MCF 10A (cell line): ENCODE results near the gene FIGLA. TPM values are rescaled to one million over a fixed set of nuclear protein-coding genes. Genes with fewer than 3 reads are reported as not detected.
A peak's percentile ranks its signal among the peaks of the same experiment; 100 is the strongest.

Experiments
- BruUV-seq: library from RNA; stranded (reverse); fragments of 400-500 nt; replicated peaks from 2 replicates; lab custom pipeline; 2021; lab: Mats Ljungman, UMichigan
- CTCF ChIA-PET: fragments of 300-600 bp; sonication (Branson Sonifier 250); formaldehyde crosslinking; extraction: SDS; loops from one replicate; lab custom pipeline; 2021; ENCODE audit warnings: antibody characterized with exemption, inconsistent platforms; lab: Yijun Ruan, JAX
- POLR2A ChIA-PET: fragments of 300-600, 350-650 bp; sonication (Branson Sonifier 250); formaldehyde crosslinking; extraction: SDS; loops from one replicate; lab custom pipeline; 2020; ENCODE audit warnings: antibody characterized with exemption, inconsistent platforms; lab: Yijun Ruan, JAX
- DNase-seq: peaks from one replicate; pipeline ENCODE4 v3.0.0-alpha.2; 2018; ENCODE audit not compliant: unreplicated experiment
- H3K27ac Mint-ChIP-seq: one replicate; pipeline ENCODE4 v1.8.0; 2022; ENCODE audit warnings: mild to moderate bottlenecking, low read depth, mixed read lengths; ENCODE audit not compliant: unreplicated experiment
- H3K27me3 Mint-ChIP-seq: one replicate; pipeline ENCODE4 v1.8.0; 2022; ENCODE audit warnings: mixed read lengths; ENCODE audit not compliant: insufficient read depth, unreplicated experiment
- H3K36me3 Mint-ChIP-seq: one replicate; pipeline ENCODE4 v1.8.0; 2022; ENCODE audit warnings: mild to moderate bottlenecking, moderate library complexity, mixed read lengths; ENCODE audit not compliant: insufficient read depth, unreplicated experiment
- H3K4me1 Mint-ChIP-seq: one replicate; pipeline ENCODE4 v1.8.0; 2022; ENCODE audit warnings: mixed read lengths; ENCODE audit not compliant: insufficient read depth, unreplicated experiment
- H3K4me3 Mint-ChIP-seq: one replicate; pipeline ENCODE4 v1.8.0; 2022; ENCODE audit warnings: mild to moderate bottlenecking, moderate library complexity, mixed read lengths; ENCODE audit not compliant: unreplicated experiment
- H3K9me3 Mint-ChIP-seq: one replicate; pipeline ENCODE4 v1.8.0; 2022; ENCODE audit warnings: mixed read lengths; ENCODE audit not compliant: unreplicated experiment
- CTCF ChIP-seq: fragments of 200-600 bp; IDR thresholded peaks from one replicate; pipeline ENCODE4 v1.8.0; 2022; ENCODE audit warnings: antibody characterized with exemption, mild to moderate bottlenecking; ENCODE audit not compliant: unreplicated experiment
- intact Hi-C: fragments of 100-400 bp; cut with micrococcal nuclease; formaldehyde crosslinking; loops from 2 replicates; pipeline ENCODE4 v1.14.1; 2022
- total RNA-seq: library from RNA; stranded (reverse); gene quantifications from 2 replicates; pipeline ENCODE4 v1.2.3, GENCODE V29; 2022

FIGLA gene
- total RNA-seq, 1 experiment from 2014 or later: not detected

GRCh38 chr2:70779911-70780545 is 10.4 kb downstream of the FIGLA start:
- TF ChIP-seq CTCF: no peak
- no peaks in the 10 kb centered on the region for H3K9me3 Mint-ChIP-seq
- BruUV-seq: no TSS peak
- H3K27me3 Mint-ChIP-seq: no peaks in the 10 kb centered on the region
- H3K4me3 Mint-ChIP-seq: no peak overlapping the region
- H3K36me3 Mint-ChIP-seq: no peaks in the 10 kb centered on the region
- intact Hi-C loops: no loop called here
- peak; percentile 56 for DNase-seq
- no peak overlapping the region for H3K27ac Mint-ChIP-seq
- ChIA-PET POLR2A (no interaction called here), CTCF (interaction anchor here (0.6 to 1.1 kb wide), 4 partner anchors 9 to 161 kb away, joined by 3 to 5 read pairs (median 3); no protein-coding TSS in a partner anchor)
- H3K4me1 Mint-ChIP-seq: peaks cover 8% of the 10 kb centered on the region

- no TSS peak for BruUV-seq
- H3K9me3 Mint-ChIP-seq: no peaks in the 10 kb centered on the region
- CTCF ChIA-PET: interaction anchor here (0.5 to 0.7 kb wide), 2 partner anchors 10 to 1801 kb away, joined by 3 read pairs; no protein-coding TSS in a partner anchor
- POLR2A ChIA-PET: no interaction called here
- TF ChIP-seq CTCF: no peak
- no peak for DNase-seq
- peaks cover 8% of the 10 kb centered on the region for H3K4me1 Mint-ChIP-seq
- intact Hi-C loops: no loop called here
- no peak overlapping the region for H3K27ac Mint-ChIP-seq
- peaks cover 2% of the 10 kb centered on the region for H3K27me3 Mint-ChIP-seq
- H3K36me3 Mint-ChIP-seq: no peaks in the 10 kb centered on the region
- no peak overlapping the region for H3K4me3 Mint-ChIP-seq
These were observed 11.0 kb downstream of the FIGLA start for GRCh38 chr2:70779491-70779890.

- ChIA-PET CTCF (interaction anchor here (0.5 to 1.0 kb wide), 6 partner anchors 8 to 1801 kb away, joined by 3 to 5 read pairs (median 4); partner anchors contain the start of gene FIGLA), POLR2A (no interaction called here)
- intact Hi-C loops: no loop called here
- Mint-ChIP-seq H3K4me3 (no peak overlapping the region), H3K4me1 (peaks cover 8% of the 10 kb centered on the region), H3K27me3 (peaks cover 10% of the 10 kb centered on the region), H3K9me3 (peaks cover 3% of the 10 kb centered on the region), H3K27ac (no peak overlapping the region), H3K36me3 (no peaks in the 10 kb centered on the region)
- no peak for DNase-seq
- no TSS peak for BruUV-seq
- no peak for TF ChIP-seq CTCF
These were observed 11.8 kb downstream of the FIGLA start for GRCh38 chr2:70778676-70779075.

GRCh38 chr2:70777450-70777849 is 13.0 kb downstream of the FIGLA start:
- no peak overlapping the region for H3K4me3 Mint-ChIP-seq
- peaks cover 8% of the 10 kb centered on the region for H3K4me1 Mint-ChIP-seq
- TF ChIP-seq CTCF: no peak
- H3K36me3 Mint-ChIP-seq: no peaks in the 10 kb centered on the region
- peaks cover 22% of the 10 kb centered on the region for H3K27me3 Mint-ChIP-seq
- no TSS peak for BruUV-seq
- intact Hi-C loops: no loop called here
- ChIA-PET POLR2A (no interaction called here), CTCF (interaction anchor here (0.7 kb wide), 1 partner anchor 10 kb away, joined by 3 read pairs; the partner anchor contains the start of gene ADD2)
- no peak overlapping the region for H3K27ac Mint-ChIP-seq
- peak; percentile 57 for DNase-seq
- peaks cover 7% of the 10 kb centered on the region for H3K9me3 Mint-ChIP-seq
